B cell (primary cell): ENCODE data around the gene ARPIN. TPM values are rescaled to one million over a fixed set of nuclear protein-coding genes. Genes with fewer than 3 reads are reported as not detected.

Experiments
- ATAC-seq: fragments of 200-7000 bp; cut with Tn5 transposase; one replicate; pipeline ENCODE4 v1.10.0; 2021; ENCODE audit warnings: low read depth, mild to moderate bottlenecking, moderate number of reproducible peaks, moderate library complexity
- CTCF ChIA-PET: fragments of 350-600 bp; sonication (Branson Sonifier 250); formaldehyde crosslinking; loops from one replicate; lab custom pipeline; 2021; ENCODE audit warnings: antibody characterized with exemption, inconsistent platforms; lab: Charles Lee
- POLR2A ChIA-PET: fragments of 350-600 bp; sonication (Branson Sonifier 250); formaldehyde crosslinking; loops from one replicate; lab custom pipeline; 2021; ENCODE audit warnings: antibody characterized with exemption; lab: Charles Lee
- DNase-seq: peaks from one replicate; pipeline ENCODE4 v3.0.0; 2013
- H2AFZ ChIP-seq: 2 replicates; pipeline ENCODE4 v1.6.1; 2012; ENCODE audit warnings: mild to moderate bottlenecking, low read depth, low read length; ENCODE audit not compliant: insufficient read depth, poor library complexity, severe bottlenecking
- H3K27ac ChIP-seq, 2 donors: 1 replicate in 1 of 2; 2 replicates in 1 of 2; pipeline ENCODE4 v1.5.1; 2012 to 2013; ENCODE audit warnings: low read length in 2 of 2, mild to moderate bottlenecking in 2 of 2, moderate library complexity in 1 of 2
- H3K27me3 ChIP-seq, 4 experiments: fragments of 200-600 bp in 1 of 4; sonication (generic) in 1 of 4; replicated peaks in 1 of 4; 1 replicate in 2 of 4; 2 replicates in 2 of 4; pipeline versions ENCODE4 v1.6.1 to v1.7.0; 2013 to 2016; ENCODE audit warnings: low read length in 3 of 4, mild to moderate bottlenecking in 2 of 4, mixed read lengths in 1 of 4, moderate library complexity in 1 of 4; ENCODE audit not compliant: insufficient read depth in 4 of 4, control insufficient read depth in 3 of 4; ENCODE audit errors: control extremely low read depth in 1 of 4
- H3K36me3 ChIP-seq, 2 experiments: replicated peaks in 1 of 2; 1 replicate in 1 of 2; 2 replicates in 1 of 2; pipeline versions ENCODE4 v1.6.1 to v1.7.1; 2013; ENCODE audit warnings: low read length in 1 of 2; ENCODE audit not compliant: insufficient read depth in 2 of 2, control insufficient read depth in 1 of 2; ENCODE audit errors: control extremely low read depth in 1 of 2, extremely low read depth in 1 of 2
- H3K4me1 ChIP-seq, 2 donors: fragments of 200-600 bp in 1 of 2; sonication (generic) in 1 of 2; 1 replicate in 1 of 2; 2 replicates in 1 of 2; pipeline versions ENCODE4 v1.5.1 to v1.6.1; 2013 to 2017; ENCODE audit warnings: low read length in 2 of 2; ENCODE audit not compliant: control insufficient read depth in 2 of 2, insufficient read depth in 2 of 2
- H3K4me2 ChIP-seq: replicated peaks from 2 replicates; pipeline ENCODE3; 2012; ENCODE audit warnings: mild to moderate bottlenecking, low read depth, low read length; ENCODE audit not compliant: poor library complexity, severe bottlenecking
- H3K4me3 ChIP-seq, 5 experiments: fragments of 200-600 bp in 1 of 5; sonication (generic) in 1 of 5; 1 replicate in 3 of 5; 2 replicates in 2 of 5; pipeline versions ENCODE4 v1.5.1 to v1.7.0; 2011 to 2016; ENCODE audit warnings: low read length in 4 of 5, mild to moderate bottlenecking in 4 of 5, low read depth in 2 of 5, control low read depth in 1 of 5, moderate library complexity in 1 of 5; ENCODE audit not compliant: insufficient read depth in 1 of 5; ENCODE audit errors: control extremely low read depth in 1 of 5, extremely low read depth in 1 of 5
- H3K79me2 ChIP-seq: fragments of 200-600 bp; sonication (generic); one replicate; pipeline ENCODE4 v1.6.0; 2016; ENCODE audit warnings: low read length; ENCODE audit not compliant: control insufficient read depth, insufficient read depth
- H3K9ac ChIP-seq: fragments of 200-600 bp; sonication (generic); 2 replicates; pipeline ENCODE4 v1.6.1; 2017; ENCODE audit warnings: mild to moderate bottlenecking, low read length, moderate library complexity
- H3K9me3 ChIP-seq, 3 donors: one replicate each; pipeline versions ENCODE4 v1.6.1 to v1.7.1; 2013; ENCODE audit warnings: low read length in 2 of 3; ENCODE audit not compliant: control insufficient read depth in 2 of 3, insufficient read depth in 1 of 3; ENCODE audit errors: control extremely low read depth in 1 of 3
- H4K20me1 ChIP-seq: 2 replicates; pipeline ENCODE4 v1.6.0; 2012; ENCODE audit warnings: mild to moderate bottlenecking, low read length; ENCODE audit not compliant: insufficient read depth, control insufficient read depth, poor library complexity, severe bottlenecking
- H3K27ac Mint-ChIP-seq: one replicate; pipeline ENCODE4 v1.8.0; 2021; ENCODE audit warnings: mixed read lengths
- H3K27me3 Mint-ChIP-seq: one replicate; pipeline ENCODE4 v1.8.0; 2021; ENCODE audit warnings: mixed read lengths
- H3K4me1 Mint-ChIP-seq: one replicate; pipeline ENCODE4 v1.8.0; 2021; ENCODE audit warnings: mixed read lengths
- H3K4me3 Mint-ChIP-seq: one replicate; pipeline ENCODE4 v1.8.0; 2021; ENCODE audit warnings: mixed read lengths
- H3K9me3 Mint-ChIP-seq: one replicate; pipeline ENCODE4 v1.8.0; 2022; ENCODE audit warnings: mixed read lengths; ENCODE audit not compliant: insufficient read depth
- EZH2 ChIP-seq: IDR thresholded peaks from 2 replicates; pipeline ENCODE4 v1.6.1; 2012; ENCODE audit warnings: borderline replicate concordance, low read depth, mild to moderate bottlenecking, moderate library complexity, low read length; ENCODE audit not compliant: insufficient read depth, poor library complexity, severe bottlenecking
- WGBS: methylation state at CpG from one replicate; pipeline ENCODE4 v1.1.5; 2013; ENCODE audit warnings: missing lambda C conversion rate; ENCODE audit not compliant: insufficient coverage; 5-methylcytosine and 5-hydroxymethylcytosine counted together
- intact Hi-C: fragments of 100-400 bp; cut with micrococcal nuclease; formaldehyde crosslinking; loops from one replicate; pipeline ENCODE4 v1.10.0; 2022
- polyA plus RNA-seq: library from polyadenylated mRNA; depleted of rRNA; stranded (reverse); fragments of >200 nt; gene quantifications from 2 replicates; pipeline ENCODE4 v1.2.3, GENCODE V29; 2012
- small RNA-seq: library from RNA; depleted of rRNA; stranded (forward); fragments of <200 nt; gene quantifications from one replicate; pipeline ENCODE3, GENCODE V24; 2012; ENCODE audit warnings: low replicate concordance, low read depth; ENCODE audit not compliant: insufficient read length
- total RNA-seq, 2 donors: library from RNA; stranded (reverse); fragments of 120-200 nt in 1 of 2; gene quantifications; 1 replicate in 1 of 2; 2 replicates in 1 of 2; pipeline versions ENCODE4 v1.2.3 to v1.2.4, GENCODE V29; 2013 to 2022
- TF ChIP-seq, protein P1 (sequence below): fragments of 200-600 bp; IDR thresholded peaks from one replicate; pipeline ENCODE4 v1.8.0; 2022; ENCODE audit warnings: antibody characterized with exemption, mild to moderate bottlenecking

Gene ARPIN
- total and polyA plus RNA-seq, 2 donors (not counting 1 experiment from before 2014, with no cell fraction given): 0.10 TPM

DNA sequence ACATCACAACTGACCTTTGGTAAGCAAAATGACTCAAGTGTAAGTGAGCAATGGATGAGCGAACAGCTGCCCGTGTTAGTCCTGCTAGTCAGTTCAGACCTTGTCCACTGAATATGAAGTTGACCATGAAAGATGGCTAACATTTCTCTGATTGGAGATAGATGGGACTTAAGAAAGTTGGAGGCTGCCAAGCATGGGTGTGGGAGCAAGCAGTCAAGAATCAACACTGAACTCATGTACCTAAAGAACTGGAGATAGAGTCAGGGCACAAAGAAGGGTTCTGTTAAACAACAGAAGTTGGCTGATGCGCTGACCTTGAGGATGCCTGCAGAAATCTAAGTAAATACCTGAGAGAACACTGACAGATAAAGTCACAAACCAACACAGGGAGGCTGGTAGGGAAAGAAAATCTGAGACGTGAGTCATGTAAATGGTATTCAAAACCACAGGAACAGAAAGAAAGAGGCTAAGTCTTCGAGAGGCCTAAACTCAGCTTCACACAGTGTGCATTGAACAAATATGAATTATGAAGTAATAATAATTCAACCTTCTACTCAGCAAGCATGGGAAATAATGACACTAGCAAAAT, 67.4 kb downstream of the ARPIN start:
- 93% methylated on average over 2 of the region's 5 CpGs for WGBS
- ATAC-seq: no peak
- Histone ChIP-seq H3K27ac (no peak overlapping the region), H3K9ac (no peak overlapping the region), H2AFZ (no peak overlapping the region), H3K4me2 (no peak overlapping the region), H3K79me2 (no peaks in the 10 kb centered on the region), H4K20me1 (no peaks in the 10 kb centered on the region), H3K27me3 (no peaks in the 10 kb centered on the region), H3K4me1 (peaks cover 0 to 10% of the 10 kb centered on the region in 2 donors), H3K4me3 (no peak overlapping the region), H3K36me3 (peaks cover 0 to 12% of the 10 kb centered on the region in 2 experiments), H3K9me3 (no peaks in the 10 kb centered on the region)
- intact Hi-C loops: no loop called here
- H3K9me3 Mint-ChIP-seq: no peaks in the 10 kb centered on the region
- no peak overlapping the region for H3K27ac Mint-ChIP-seq
- CTCF ChIA-PET: no interaction called here
- no peak for DNase-seq
- H3K4me3 Mint-ChIP-seq: no peak overlapping the region
- peaks cover 13% of the 10 kb centered on the region for H3K4me1 Mint-ChIP-seq
- TF ChIP-seq, protein P1, sequence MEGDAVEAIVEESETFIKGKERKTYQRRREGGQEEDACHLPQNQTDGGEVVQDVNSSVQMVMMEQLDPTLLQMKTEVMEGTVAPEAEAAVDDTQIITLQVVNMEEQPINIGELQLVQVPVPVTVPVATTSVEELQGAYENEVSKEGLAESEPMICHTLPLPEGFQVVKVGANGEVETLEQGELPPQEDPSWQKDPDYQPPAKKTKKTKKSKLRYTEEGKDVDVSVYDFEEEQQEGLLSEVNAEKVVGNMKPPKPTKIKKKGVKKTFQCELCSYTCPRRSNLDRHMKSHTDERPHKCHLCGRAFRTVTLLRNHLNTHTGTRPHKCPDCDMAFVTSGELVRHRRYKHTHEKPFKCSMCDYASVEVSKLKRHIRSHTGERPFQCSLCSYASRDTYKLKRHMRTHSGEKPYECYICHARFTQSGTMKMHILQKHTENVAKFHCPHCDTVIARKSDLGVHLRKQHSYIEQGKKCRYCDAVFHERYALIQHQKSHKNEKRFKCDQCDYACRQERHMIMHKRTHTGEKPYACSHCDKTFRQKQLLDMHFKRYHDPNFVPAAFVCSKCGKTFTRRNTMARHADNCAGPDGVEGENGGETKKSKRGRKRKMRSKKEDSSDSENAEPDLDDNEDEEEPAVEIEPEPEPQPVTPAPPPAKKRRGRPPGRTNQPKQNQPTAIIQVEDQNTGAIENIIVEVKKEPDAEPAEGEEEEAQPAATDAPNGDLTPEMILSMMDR: no peak
- no peak for TF ChIP-seq EZH2
- H3K27me3 Mint-ChIP-seq: no peaks in the 10 kb centered on the region
- POLR2A ChIA-PET: no interaction called here

Small RNA genes within 50 kb of the gene (small RNA-seq; reads per million reads assigned to genes)
- gene MIR5009: not detected
- not detected for gene MIR5094
- not detected for gene RNU6-1111P
- not detected for gene RNU7-111P

Other genes with a start within 250 kb of the ARPIN start
- 0.53 and 1.2 TPM in 2 replicates for gene PLIN1, start 233.6 kb downstream of the ARPIN start, total RNA-seq
- 0.29 and 0.97 TPM in 2 replicates for gene PLIN1, start 233.6 kb downstream of the ARPIN start, polyA plus RNA-seq
- 2.4 and 2.8 TPM in 2 replicates for gene PEX11A, start 222.2 kb downstream of the ARPIN start, total RNA-seq
- 0.33 and 0.78 TPM in 2 replicates for gene PEX11A, start 222.2 kb downstream of the ARPIN start, polyA plus RNA-seq
- gene WDR93, start 222.1 kb downstream of the ARPIN start, total RNA-seq: 0.12 and 0.29 TPM in 2 replicates
- gene WDR93, start 222.1 kb downstream of the ARPIN start, polyA plus RNA-seq: 0.06 TPM in 1 of 2 replicates, not detected in the other
- 0.49 and 0.51 TPM in 2 replicates for gene MESP1, start 161.7 kb downstream of the ARPIN start, total RNA-seq
- gene MESP1, start 161.7 kb downstream of the ARPIN start, polyA plus RNA-seq: 0.25 and 0.43 TPM in 2 replicates
- gene MESP2, start 136.6 kb downstream of the ARPIN start, total RNA-seq: not detected in 2 replicates
- gene MESP2, start 136.6 kb downstream of the ARPIN start, polyA plus RNA-seq: 0.19 TPM in 1 of 2 replicates, not detected in the other
- 1.00 and 2.0 TPM in 2 replicates for gene ANPEP, start 98.1 kb downstream of the ARPIN start, total RNA-seq
- 1.2 and 3.4 TPM in 2 replicates for gene ANPEP, start 98.1 kb downstream of the ARPIN start, polyA plus RNA-seq
- gene AP3S2, start 19.0 kb downstream of the ARPIN start, total RNA-seq: 32.3 and 43.1 TPM in 2 replicates
- 11.3 and 13.6 TPM in 2 replicates for gene AP3S2, start 19.0 kb downstream of the ARPIN start, polyA plus RNA-seq
- 38.7 and 41.7 TPM in 2 replicates for gene ZNF710, start 88.4 kb upstream of the ARPIN start, total RNA-seq
- gene ZNF710, start 88.4 kb upstream of the ARPIN start, polyA plus RNA-seq: 8.7 and 9.6 TPM in 2 replicates
- gene IDH2, start 189.5 kb upstream of the ARPIN start, total RNA-seq: 30.7 and 33.3 TPM in 2 replicates
- 34.5 and 35.8 TPM in 2 replicates for gene IDH2, start 189.5 kb upstream of the ARPIN start, polyA plus RNA-seq